Heart right ventricle (tissue), 16 donors: ENCODE results near the gene KCNQ1. TPM values are rescaled to one million over a fixed set of nuclear protein-coding genes. Genes with fewer than 3 reads are reported as not detected.

Experiments
- ATAC-seq, 8 donors: fragments of 200-7000 bp; cut with Tn5 transposase; one replicate each; pipeline ENCODE4 v1.9.1; 2020; ENCODE audit warnings: mild to moderate bottlenecking in 8 of 8, moderate library complexity in 8 of 8, moderate number of reproducible peaks in 1 of 8
- DNase-seq, 2 donors: peaks; one replicate each; pipeline ENCODE4 v3.0.0-alpha.2; 2020
- H3K27ac ChIP-seq, 10 donors: fragments of 200-600 bp; sonication (generic) in 2 of 10; one replicate each; pipeline versions ENCODE4 v1.5.0 to v1.8.0; 2020 to 2022; ENCODE audit warnings: mild to moderate bottlenecking in 3 of 10
- H3K27me3 ChIP-seq, 7 donors: fragments of 200-600 bp; one replicate each; pipeline ENCODE4 v1.8.0; 2021 to 2022; ENCODE audit warnings: mild to moderate bottlenecking in 2 of 7
- H3K36me3 ChIP-seq, 9 donors: fragments of 200-600 bp; sonication (generic) in 1 of 9; one replicate each; pipeline versions ENCODE4 v1.5.0 to v1.8.0; 2020 to 2022; ENCODE audit warnings: mild to moderate bottlenecking in 2 of 9
- H3K4me1 ChIP-seq, 9 donors: fragments of 200-600 bp; sonication (generic) in 1 of 9; one replicate each; pipeline versions ENCODE4 v1.5.0 to v1.8.0; 2020 to 2022; ENCODE audit warnings: mild to moderate bottlenecking in 4 of 9
- H3K4me3 ChIP-seq, 10 donors: fragments of 200-600 bp; sonication (generic) in 2 of 10; one replicate each; pipeline versions ENCODE4 v1.5.0 to v1.8.0; 2020 to 2022; ENCODE audit warnings: mild to moderate bottlenecking in 7 of 10, moderate library complexity in 2 of 10
- H3K9me3 ChIP-seq, 11 donors: fragments of 200-600 bp in 10 of 11; sonication (generic) in 2 of 11; one replicate each; pipeline versions ENCODE4 v1.5.0 to v1.8.0; 2013 to 2022; ENCODE audit warnings: mild to moderate bottlenecking in 2 of 11, control low read depth in 1 of 11, moderate library complexity in 1 of 11
- WGBS, 2 donors: extraction: QIAGEN DNeasy Blood & Tissue Kit; methylation state at CpG; one replicate each; pipeline ENCODE4 v1.1.7; 2013; ENCODE audit warnings: inconsistent platforms in 1 of 2; 5-methylcytosine and 5-hydroxymethylcytosine counted together
- intact Hi-C, 10 donors: fragments of 100-400 bp; cut with DNase I; formaldehyde crosslinking; loops; one replicate each; pipeline versions ENCODE4 v1.11.1 to v1.14.2; 2022
- polyA plus RNA-seq, 2 donors: library from polyadenylated mRNA; stranded (reverse); fragments of 200-250 nt; gene quantifications; one replicate each; pipeline ENCODE4 v1.2.3, GENCODE V29; 2013
- total RNA-seq, 10 donors: library from RNA; stranded (reverse); fragmentation: NEBNext Ultra II Directional in 3 of 10; extraction: Animal tissue kit (Norgen Biotek cat#: 25700) in 3 of 10; gene quantifications; one replicate each; pipeline versions ENCODE4 v1.2.1 to v1.2.4, GENCODE V29; 2021 to 2023
- TF ChIP-seq, protein P1 (sequence below), 9 donors: fragments of 200-600 bp; sonication (generic) in 2 of 9; IDR thresholded peaks; one replicate each; pipeline versions ENCODE4 v1.5.0 to v1.8.0; 2021 to 2022; ENCODE audit warnings: antibody characterized with exemption in 9 of 9, mild to moderate bottlenecking in 5 of 9, moderate library complexity in 1 of 9
- donor health status: Arrhythmogenic right ventricular cardiomyopathy.
- donor health status: ischemic (EF 13 %, LVEDD 7.1; RV severe dilation, severe dysfunction).
- donor health status: healthy with polysubstance abuse.
- donor health status: DM: no; HTN: yes; CAD: no.
- donor health status: DM: no; HTN: no; CAD: no.
- donor health status: ischemic (EF 25% LVEDD 6.9; RV normal size, moderate dysfunction).
- donor health status: ischemic (EF 25% LVEDD 5.7; RV mildly dilated, moderate dysfunction).
- donor health status: healthy.
- donor health status: DM: yes; HTN: yes; CAD: no.
- donor health status: Ischemic cardiomyopathy.
- donor health status: ischemic (EF 35%, LVEDD 5.7; RV mildly dilated, moderate dysfunction).
- donor health status: nonischemic (EF 11% LVEDD 7.7; RV severe dilation, severe dysfunction).
- donor health status: DM: yes; HTN: yes; CAD: no.
- donor health status: PGD.
- donor health status: ischemic (EF 29% LVEDD 5.4; RV normal size, mild dysfunction).
- donor health status: nonischemic (EF 23%, LVEDD 6.1; RV moderate dilation, normal function).

KCNQ1 gene
- total and polyA plus RNA-seq, 12 donors, result 19.9 to 48.2 (median 33.7) TPM

GRCh38 chr11:2843551-2843950 is 398.7 kb downstream of the KCNQ1 start:
- Histone ChIP-seq H3K27me3 (no peaks in the 10 kb centered on the region), H3K4me3 (no peak overlapping the region), H3K9me3 (no peaks in the 10 kb centered on the region), H3K4me1 (peaks cover 0 to 18% (median 6%) of the 10 kb centered on the region in 9 donors), H3K36me3 (no peaks in the 10 kb centered on the region), H3K27ac (no peak overlapping the region)
- 94 to 96% methylated on average over 14 of the region's 14 CpGs for WGBS, 2 donors
- DNase-seq, result no peak
- no peak for ATAC-seq
- intact Hi-C loops, result no loop called here
- TF ChIP-seq, protein P1, sequence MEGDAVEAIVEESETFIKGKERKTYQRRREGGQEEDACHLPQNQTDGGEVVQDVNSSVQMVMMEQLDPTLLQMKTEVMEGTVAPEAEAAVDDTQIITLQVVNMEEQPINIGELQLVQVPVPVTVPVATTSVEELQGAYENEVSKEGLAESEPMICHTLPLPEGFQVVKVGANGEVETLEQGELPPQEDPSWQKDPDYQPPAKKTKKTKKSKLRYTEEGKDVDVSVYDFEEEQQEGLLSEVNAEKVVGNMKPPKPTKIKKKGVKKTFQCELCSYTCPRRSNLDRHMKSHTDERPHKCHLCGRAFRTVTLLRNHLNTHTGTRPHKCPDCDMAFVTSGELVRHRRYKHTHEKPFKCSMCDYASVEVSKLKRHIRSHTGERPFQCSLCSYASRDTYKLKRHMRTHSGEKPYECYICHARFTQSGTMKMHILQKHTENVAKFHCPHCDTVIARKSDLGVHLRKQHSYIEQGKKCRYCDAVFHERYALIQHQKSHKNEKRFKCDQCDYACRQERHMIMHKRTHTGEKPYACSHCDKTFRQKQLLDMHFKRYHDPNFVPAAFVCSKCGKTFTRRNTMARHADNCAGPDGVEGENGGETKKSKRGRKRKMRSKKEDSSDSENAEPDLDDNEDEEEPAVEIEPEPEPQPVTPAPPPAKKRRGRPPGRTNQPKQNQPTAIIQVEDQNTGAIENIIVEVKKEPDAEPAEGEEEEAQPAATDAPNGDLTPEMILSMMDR (IDR thresholded peaks at IDR 0.05), result no peak

DNA sequence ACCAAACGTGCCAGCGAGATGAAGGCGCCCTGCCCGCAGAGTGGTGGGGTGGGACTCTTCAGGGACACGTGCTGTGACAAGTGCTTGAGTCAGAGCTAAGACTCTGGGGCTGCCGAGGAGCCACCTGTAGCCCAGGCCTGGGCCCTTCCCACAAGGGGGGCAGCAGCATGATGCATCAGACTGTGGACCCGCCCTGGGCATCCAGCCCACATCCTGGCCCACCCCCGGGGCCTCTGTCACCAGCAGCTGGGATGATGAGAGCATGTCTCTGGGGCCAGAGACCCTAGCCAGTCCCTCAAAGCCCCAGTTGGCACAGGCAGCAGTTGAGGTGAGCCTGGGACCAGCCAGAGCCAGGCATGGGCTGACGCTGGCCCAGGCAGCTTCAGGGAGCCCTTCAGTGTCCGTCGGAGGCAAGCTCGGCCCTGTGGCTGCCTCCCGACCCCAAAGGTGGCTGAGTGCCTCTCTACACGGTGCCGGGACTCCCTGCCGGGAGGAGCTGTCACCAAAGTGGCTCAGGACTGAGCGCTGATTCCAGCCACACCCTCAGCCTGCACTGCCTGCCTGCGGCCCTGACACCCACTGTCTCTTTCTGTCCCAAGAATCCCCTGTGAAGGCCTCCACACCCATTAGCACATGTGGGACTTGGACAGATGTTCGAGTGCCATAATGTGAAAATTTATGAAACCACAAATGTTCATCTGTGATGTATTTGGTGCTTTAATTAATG is 399.5 kb downstream of the KCNQ1 start:
- intact Hi-C loops, result no loop called here
- no peaks in the 10 kb centered on the region for H3K27me3 ChIP-seq
- no peak overlapping the region for H3K27ac ChIP-seq
- no peak overlapping the region for H3K4me3 ChIP-seq
- ATAC-seq (no peak), DNase-seq (no peak)
- WGBS, 2 donors, result 86% methylated on average over 19 of the region's 19 CpGs
- H3K9me3 ChIP-seq, result no peaks in the 10 kb centered on the region
- no peaks in the 10 kb centered on the region for H3K36me3 ChIP-seq
- peaks cover 0 to 11% (median under 1%) of the 10 kb centered on the region in 9 donors for H3K4me1 ChIP-seq
- TF ChIP-seq, protein P1 (IDR thresholded peaks at IDR 0.05), result no peak

- 94 to 95% methylated on average over 12 of the region's 12 CpGs for WGBS, 2 donors
- DNase-seq (no peak), ATAC-seq (no peak)
- peaks cover 0 to 4% (median 0%) of the 10 kb centered on the region in 9 donors for H3K4me1 ChIP-seq
- no peaks in the 10 kb centered on the region for H3K27me3 ChIP-seq
- intact Hi-C loops, result no loop called here
- no peak overlapping the region for H3K27ac ChIP-seq
- no peak overlapping the region for H3K4me3 ChIP-seq
- TF ChIP-seq, protein P1 (IDR thresholded peaks at IDR 0.05), result no peak
- no peaks in the 10 kb centered on the region for H3K36me3 ChIP-seq
- H3K9me3 ChIP-seq, result no peaks in the 10 kb centered on the region
Measured at GRCh38 chr11:2844996-2845395, 400.2 kb downstream of the KCNQ1 start.

DNA sequence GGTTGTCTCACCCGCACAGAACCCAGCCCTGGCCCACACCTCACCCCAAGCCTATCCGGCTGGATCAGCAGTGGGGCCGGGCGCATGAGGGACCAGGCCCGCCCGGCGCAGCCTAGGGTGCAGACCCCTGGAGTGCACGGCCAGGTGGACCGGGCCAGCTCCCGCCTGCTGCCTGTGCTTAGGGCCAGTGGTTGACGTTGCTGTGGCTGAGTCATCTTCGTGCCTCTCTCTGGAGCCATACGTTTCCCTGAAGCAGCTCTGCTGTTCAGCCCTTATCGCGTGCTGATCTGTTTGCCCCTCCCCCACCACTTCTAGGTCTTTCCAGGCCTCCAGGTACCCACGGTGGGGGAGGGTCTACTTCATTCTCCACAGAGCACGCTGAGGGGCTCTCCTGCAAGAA is 401.2 kb downstream of the KCNQ1 start:
- H3K9me3 ChIP-seq, result no peaks in the 10 kb centered on the region
- TF ChIP-seq, protein P1 (IDR thresholded peaks at IDR 0.05), result no peak
- intact Hi-C loops, result no loop called here
- no peaks in the 10 kb centered on the region for H3K4me1 ChIP-seq
- H3K4me3 ChIP-seq, result no peak overlapping the region
- DNase-seq (no peak), ATAC-seq (no peak)
- no peak overlapping the region for H3K27ac ChIP-seq
- H3K27me3 ChIP-seq, result no peaks in the 10 kb centered on the region
- H3K36me3 ChIP-seq, result no peaks in the 10 kb centered on the region
- 86 to 87% methylated on average over 17 of the region's 17 CpGs for WGBS, 2 donors
